ENCODE results near the gene XKR3. TPM values are rescaled to one million over a fixed set of nuclear protein-coding genes. Genes with fewer than 3 reads are reported as not detected.

XKR3 gene
- total RNA-seq, 4 donors from 2014 or later, result not detected

- DNase-seq (ENCODE audit: extremely low spot score), result no peak
- Histone ChIP-seq H3K4me1 (no peaks in the 10 kb centered on the region), H3K9me3 (peaks cover 0 to 4% (median 0%) of the 10 kb centered on the region in 4 donors), H3K27ac (replicated peaks in 1 of 4) (no peak overlapping the region), H3K36me3 (no peaks in the 10 kb centered on the region), H3K27me3 (no peaks in the 10 kb centered on the region), H3K4me3 (no peak overlapping the region)
- WGBS, result 59% methylated on average over 1 of the region's 1 CpG
- no peak for TF ChIP-seq EP300 (IDR thresholded peaks at IDR 0.05)
- TF ChIP-seq CTCF (IDR thresholded peaks at IDR 0.05), result no peak
- no peak for TF ChIP-seq POLR2A (IDR thresholded peaks at IDR 0.05; ENCODE audit: low read depth)
- TF ChIP-seq POLR2AphosphoS5 (IDR thresholded peaks at IDR 0.05), result no peak
- intact Hi-C loops (cut with DNase I), result no loop called here
Observed at GRCh38 chr22:16847271-16847670, 22.1 kb upstream of the XKR3 start.

GRCh38 chr22:16845881-16846280 is 20.7 kb upstream of the XKR3 start:
- intact Hi-C loops (cut with DNase I), result no loop called here
- H3K36me3 ChIP-seq, result no peaks in the 10 kb centered on the region

GRCh38 chr22:16845465-16845864 is 20.3 kb upstream of the XKR3 start:
- DNase-seq (ENCODE audit: extremely low spot score), result no peak
- H3K36me3 ChIP-seq, result no peaks in the 10 kb centered on the region
- H3K4me3 ChIP-seq, result no peak overlapping the region
- WGBS, result 88% methylated on average over 7 of the region's 7 CpGs
- TF ChIP-seq POLR2AphosphoS5 (IDR thresholded peaks at IDR 0.05), result no peak
- TF ChIP-seq CTCF (IDR thresholded peaks at IDR 0.05), result no peak
- no peak for TF ChIP-seq POLR2A (IDR thresholded peaks at IDR 0.05; ENCODE audit: low read depth)
- TF ChIP-seq EP300 (IDR thresholded peaks at IDR 0.05), result no peak
- intact Hi-C loops (cut with DNase I), result no loop called here
- no peak overlapping the region for H3K27ac ChIP-seq (replicated peaks in 1 of 4)
- H3K27me3 ChIP-seq, result no peaks in the 10 kb centered on the region
- H3K4me1 ChIP-seq, result no peaks in the 10 kb centered on the region
- peaks cover 0 to 4% (median 0%) of the 10 kb centered on the region in 4 donors for H3K9me3 ChIP-seq

More at GRCh38 chr22:16845881-16846280, 20.7 kb upstream of the XKR3 start:
- TF ChIP-seq EP300 (IDR thresholded peaks at IDR 0.05), result no peak
- TF ChIP-seq CTCF (IDR thresholded peaks at IDR 0.05), result no peak
- no peak for TF ChIP-seq POLR2A (IDR thresholded peaks at IDR 0.05; ENCODE audit: low read depth)
- no peak for TF ChIP-seq POLR2AphosphoS5 (IDR thresholded peaks at IDR 0.05)
- Histone ChIP-seq H3K4me3 (no peak overlapping the region), H3K27me3 (no peaks in the 10 kb centered on the region), H3K27ac (replicated peaks in 1 of 4) (no peak overlapping the region), H3K4me1 (no peaks in the 10 kb centered on the region), H3K9me3 (peaks cover 0 to 4% (median 0%) of the 10 kb centered on the region in 4 donors)
- WGBS, result 83% methylated on average over 2 of the region's 7 CpGs
- DNase-seq (ENCODE audit: extremely low spot score), result no peak

- DNase-seq (ENCODE audit: extremely low spot score), result no peak
- intact Hi-C loops (cut with DNase I), result no loop called here
- Histone ChIP-seq H3K27ac (replicated peaks in 1 of 4) (no peak overlapping the region), H3K4me1 (no peaks in the 10 kb centered on the region), H3K36me3 (no peaks in the 10 kb centered on the region), H3K4me3 (no peak overlapping the region), H3K27me3 (peaks cover 0 to 4% (median 0%) of the 10 kb centered on the region in 4 donors), H3K9me3 (peaks cover 0 to 4% (median 0%) of the 10 kb centered on the region in 4 donors)
- no peak for TF ChIP-seq EP300 (IDR thresholded peaks at IDR 0.05)
- TF ChIP-seq POLR2AphosphoS5 (IDR thresholded peaks at IDR 0.05), result no peak
- no peak for TF ChIP-seq POLR2A (IDR thresholded peaks at IDR 0.05; ENCODE audit: low read depth)
- TF ChIP-seq CTCF (IDR thresholded peaks at IDR 0.05), result no peak
- WGBS, result 80% methylated on average over 4 of the region's 7 CpGs
Observed at GRCh38 chr22:16844529-16844928, 19.3 kb upstream of the XKR3 start.

- no peak for TF ChIP-seq POLR2A (IDR thresholded peaks at IDR 0.05; ENCODE audit: low read depth)
- no peak for DNase-seq (ENCODE audit: extremely low spot score)
- no peaks in the 10 kb centered on the region for H3K4me1 ChIP-seq
- WGBS, result 58% methylated on average over 3 of the region's 3 CpGs
- no peaks in the 10 kb centered on the region for H3K9me3 ChIP-seq
- no peak overlapping the region for H3K27ac ChIP-seq (replicated peaks in 1 of 4)
- peaks cover 0 to 9% (median 0%) of the 10 kb centered on the region in 4 donors for H3K27me3 ChIP-seq
- intact Hi-C loops (cut with DNase I), result no loop called here
- no peaks in the 10 kb centered on the region for H3K36me3 ChIP-seq
- H3K4me3 ChIP-seq, result no peak overlapping the region
Observed at GRCh38 chr22:16838073-16838472, 12.9 kb upstream of the XKR3 start.
